HCT116 (cell line): ENCODE data around the gene SIRPB1. TPM values are rescaled to one million over a fixed set of nuclear protein-coding genes. Genes with fewer than 3 reads are reported as not detected.

ENCODE experiments used
- ATAC-seq: fragments of 200-7000 bp; cut with Tn5 transposase; 2 replicates; pipeline ENCODE4 v1.9.1; 2020; ENCODE audit warnings: mild to moderate bottlenecking, moderate library complexity
- BruUV-seq: library from RNA; stranded (reverse); fragments of 400-500 nt; replicated peaks from 2 replicates; lab custom pipeline; 2021; lab: Mats Ljungman, UMichigan
- CTCF ChIA-PET: fragments of 300-600 bp; sonication (Branson Sonifier 250); formaldehyde crosslinking; loops from one replicate; lab custom pipeline; 2021; ENCODE audit warnings: antibody characterized with exemption; lab: Charles Lee
- POLR2A ChIA-PET: fragments of 300-600, 350-600 bp; sonication (Branson Sonifier 250); formaldehyde crosslinking; loops from one replicate; lab custom pipeline; 2021; ENCODE audit warnings: antibody characterized with exemption; lab: Charles Lee
- RAD21 ChIA-PET, 2 experiments: fragments of 300-600 bp; sonication (Branson Sonifier 250); formaldehyde crosslinking; loops; one replicate each; lab custom pipeline; 2023; ENCODE audit warnings: low total read pairs in 2 of 2; ENCODE audit not compliant: uncharacterized antibody in 2 of 2, unreplicated experiment in 2 of 2, low non-redundant PET in 1 of 2; lab: Charles Lee
- DNase-seq: peaks from one replicate; pipeline ENCODE4 v3.0.0-alpha.2; 2010; ENCODE audit warnings: low read depth, low spot score
- H2AFZ ChIP-seq: fragments of 200-600 bp; shearing (Covaris generic), sonication (generic); 2 replicates; pipeline ENCODE4 v1.6.1; 2017; ENCODE audit warnings: low read depth, mixed run types, mixed read lengths, antibody characterized with exemption, low read length; ENCODE audit not compliant: poor library complexity, severe bottlenecking
- H3K27ac ChIP-seq: 2 replicates; pipeline ENCODE4 v1.5.1; 2012; ENCODE audit warnings: low read depth, low read length
- H3K27me3 ChIP-seq: fragments of 200-600 bp; sonication (generic); 2 replicates; pipeline ENCODE4 v1.6.1; 2016; ENCODE audit warnings: mixed run types, low read length, mixed read lengths; ENCODE audit not compliant: insufficient read depth
- H3K36me3 ChIP-seq, 2 experiments: fragments of 200-500 bp in 1 of 2; fragments of 200-600 bp in 1 of 2; sonication (Bioruptor generic) in 1 of 2; sonication (generic) in 1 of 2; 2 replicates each; pipeline versions ENCODE4 v1.5.1 to v1.6.1; 2014 to 2016; ENCODE audit warnings: low read length in 2 of 2, inconsistent platforms in 1 of 2, mixed read lengths in 1 of 2, mixed run types in 1 of 2; ENCODE audit not compliant: insufficient read depth in 2 of 2, control insufficient read depth in 1 of 2
- H3K4me1 ChIP-seq, 2 experiments: fragments of 200-600 bp in 1 of 2; sonication (generic) in 1 of 2; 2 replicates each; pipeline versions ENCODE4 v1.5.1 to v1.6.1; 2012 to 2017; ENCODE audit warnings: low read length in 2 of 2, inconsistent platforms in 1 of 2, mild to moderate bottlenecking in 1 of 2, mixed read lengths in 1 of 2, mixed run types in 1 of 2, moderate library complexity in 1 of 2; ENCODE audit not compliant: insufficient read depth in 2 of 2, control insufficient read depth in 1 of 2
- H3K4me2 ChIP-seq: fragments of 200-600 bp; sonication (generic); 2 replicates; pipeline ENCODE4 v1.6.1; 2017; ENCODE audit warnings: mixed run types, low read length, mixed read lengths
- H3K4me3 ChIP-seq, 2 experiments: fragments of 200-600 bp in 1 of 2; sonication (generic) in 1 of 2; replicated peaks in 1 of 2; 2 replicates each; pipeline ENCODE4 v1.5.1; 2011 to 2016; ENCODE audit warnings: low read length in 2 of 2, control low read depth in 1 of 2, low read depth in 1 of 2, mild to moderate bottlenecking in 1 of 2, mixed read lengths in 1 of 2, mixed run types in 1 of 2
- H3K79me2 ChIP-seq: fragments of 200-600 bp; sonication (generic); 2 replicates; pipeline ENCODE4 v1.6.1; 2017; ENCODE audit warnings: mild to moderate bottlenecking, mixed run types, low read length, moderate library complexity, mixed read lengths; ENCODE audit not compliant: insufficient read depth
- H3K9ac ChIP-seq: fragments of 200-600 bp; sonication (generic); 2 replicates; pipeline ENCODE4 v1.6.1; 2016; ENCODE audit warnings: low read length, mixed read lengths
- H3K9me2 ChIP-seq: fragments of 200-600 bp; sonication (generic), shearing (Covaris generic); 2 replicates; pipeline ENCODE4 v1.6.1; 2017; ENCODE audit warnings: mixed run types, mild to moderate bottlenecking, moderate library complexity; ENCODE audit not compliant: insufficient read depth
- H3K9me3 ChIP-seq, 2 experiments: fragments of 200-500 bp in 1 of 2; fragments of 200-600 bp in 1 of 2; sonication (Bioruptor generic) in 1 of 2; sonication (generic) in 1 of 2; 2 replicates each; pipeline ENCODE4 v1.6.1; 2014 to 2017; ENCODE audit warnings: low read length in 2 of 2, mixed read lengths in 2 of 2, inconsistent platforms in 1 of 2, low read depth in 1 of 2, mild to moderate bottlenecking in 1 of 2, mixed run types in 1 of 2, moderate library complexity in 1 of 2; ENCODE audit not compliant: control insufficient read depth in 1 of 2, insufficient read depth in 1 of 2
- H4K20me1 ChIP-seq: fragments of 200-600 bp; sonication (generic), shearing (Covaris generic); 2 replicates; pipeline ENCODE4 v1.6.1; 2017; ENCODE audit warnings: mixed run types, mild to moderate bottlenecking, moderate library complexity; ENCODE audit not compliant: insufficient read depth
- CBX3 ChIP-seq: IDR thresholded peaks from 2 replicates; pipeline ENCODE4 v1.6.1; 2012; ENCODE audit warnings: low read depth
- CTCF ChIP-seq, 3 experiments: fragments of 200-600 bp in 1 of 3; sonication (generic) in 1 of 3; IDR thresholded peaks in 2 of 3; conservative IDR thresholded peaks in 1 of 3; 2 replicates each; pipeline ENCODE4 v1.5.1; 2012 to 2017; ENCODE audit warnings: low read depth in 2 of 3, low read length in 2 of 3, antibody characterized with exemption in 1 of 3, borderline replicate concordance in 1 of 3, control low read depth in 1 of 3, mild to moderate bottlenecking in 1 of 3, mixed read lengths in 1 of 3, mixed run types in 1 of 3, moderate library complexity in 1 of 3; ENCODE audit not compliant: insufficient read depth in 1 of 3
- EGR1 ChIP-seq: IDR thresholded peaks from 2 replicates; pipeline ENCODE4 v1.6.1; 2012; ENCODE audit warnings: low read depth
- EZH2phosphoT487 ChIP-seq: fragments of 200-600 bp; IDR thresholded peaks from 2 replicates; pipeline ENCODE4 v1.6.1; 2018; ENCODE audit warnings: antibody characterized with exemption, borderline replicate concordance
- FOSL1 ChIP-seq: IDR thresholded peaks from 2 replicates; pipeline ENCODE4 v1.6.1; 2012; ENCODE audit warnings: low read depth
- JUND ChIP-seq: IDR thresholded peaks from 2 replicates; pipeline ENCODE4 v1.6.1; 2012
- MAX ChIP-seq: IDR thresholded peaks from 2 replicates; pipeline ENCODE4 v1.6.1; 2012
- POLR2A ChIP-seq: IDR thresholded peaks from 2 replicates; pipeline ENCODE4 v1.7.0; 2011; ENCODE audit warnings: borderline replicate concordance; ENCODE audit not compliant: insufficient read depth, insufficient read length; ENCODE audit errors: extremely low read depth
- POLR2AphosphoS5 ChIP-seq: IDR thresholded peaks from 2 replicates; pipeline ENCODE4 v1.6.1; 2011; ENCODE audit warnings: mild to moderate bottlenecking, low read depth, low read length, moderate library complexity
- RAD21 ChIP-seq: IDR thresholded peaks from 2 replicates; pipeline ENCODE4 v1.6.1; 2012; ENCODE audit warnings: low read depth, mild to moderate bottlenecking
- SIN3A ChIP-seq: IDR thresholded peaks from 2 replicates; pipeline ENCODE4 v1.6.1; 2012; ENCODE audit warnings: low read depth
- SRF ChIP-seq: IDR thresholded peaks from 2 replicates; pipeline ENCODE4 v1.6.1; 2012; ENCODE audit warnings: low read depth
- TCF7L2 ChIP-seq: IDR thresholded peaks from 2 replicates; pipeline ENCODE4 v1.7.0; 2011; ENCODE audit warnings: borderline replicate concordance, inconsistent platforms; ENCODE audit not compliant: insufficient read depth, insufficient read length; ENCODE audit errors: extremely low read depth
- YY1 ChIP-seq: IDR thresholded peaks from 2 replicates; pipeline ENCODE4 v1.6.1; 2011; ENCODE audit warnings: low read length, low read depth, moderate library complexity, mild to moderate bottlenecking; ENCODE audit not compliant: insufficient replicate concordance; ENCODE audit errors: extremely low read depth
- ZNF274 ChIP-seq: fragments of 200-500 bp; sonication (Bioruptor generic); IDR thresholded peaks from 2 replicates; pipeline ENCODE4 v1.6.1; 2014; ENCODE audit warnings: mild to moderate bottlenecking, low read depth, low read length, inconsistent platforms
- intact Hi-C: fragments of 100-400 bp; cut with micrococcal nuclease; formaldehyde crosslinking; loops from 2 replicates; pipeline ENCODE4 v1.10.0; 2022
- total RNA-seq: library from RNA; stranded (reverse); gene quantifications from one replicate; pipeline ENCODE4 v1.2.1, GENCODE V29; 2021; ENCODE audit not compliant: unreplicated experiment
- TF ChIP-seq, protein P1 (sequence below): IDR thresholded peaks from 2 replicates; pipeline ENCODE4 v1.6.1; 2012

The SIRPB1 gene
- total RNA-seq, 1 experiment from 2014 or later, result 1.9 TPM

DNA sequence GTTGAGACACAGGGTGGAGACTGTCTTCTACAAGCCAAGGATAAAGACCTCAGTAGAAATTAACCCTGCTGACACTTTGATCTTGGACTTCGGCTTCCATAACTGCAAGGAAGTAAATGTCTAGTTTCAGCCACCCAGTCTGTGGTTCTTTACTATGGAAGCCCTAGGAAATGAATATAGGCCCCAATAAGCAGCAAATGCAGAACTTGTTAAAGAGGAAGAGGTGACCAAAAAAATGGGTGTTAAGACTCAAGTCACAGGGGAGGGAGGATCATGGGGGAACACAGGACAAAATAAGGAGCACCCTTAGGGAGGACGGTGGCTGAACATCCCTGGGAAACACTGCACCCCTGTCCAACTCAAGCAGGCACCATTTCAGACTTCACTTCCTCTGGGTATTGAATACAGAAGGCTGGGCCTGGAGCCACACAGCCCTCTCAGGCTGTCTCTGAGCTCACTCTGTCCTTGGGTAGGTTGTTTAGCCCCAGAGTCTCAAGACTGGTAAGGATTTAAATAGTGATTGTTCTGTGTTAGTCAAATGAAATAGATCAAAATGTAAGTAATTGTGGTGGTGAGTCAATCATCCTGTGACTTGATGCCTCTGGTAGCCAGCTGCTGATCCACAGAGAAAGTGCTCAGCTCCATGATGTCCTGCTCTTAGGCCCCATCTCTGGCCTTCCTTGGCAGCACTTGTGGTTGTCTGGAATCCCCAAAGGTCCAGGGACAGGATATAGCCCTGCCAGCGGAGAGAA is 31.9 kb downstream of the SIRPB1 start:
- Histone ChIP-seq H3K9me3 (no peaks in the 10 kb centered on the region), H2AFZ (no peak overlapping the region), H3K27ac (no peak overlapping the region), H3K9me2 (no peaks in the 10 kb centered on the region), H3K4me1 (no peaks in the 10 kb centered on the region), H3K4me2 (no peak overlapping the region), H3K9ac (no peak overlapping the region), H3K79me2 (no peaks in the 10 kb centered on the region), H3K36me3 (no peaks in the 10 kb centered on the region), H4K20me1 (no peaks in the 10 kb centered on the region), H3K4me3 (no peak overlapping the region), H3K27me3 (no peaks in the 10 kb centered on the region)
- intact Hi-C loops, result no loop called here
- no peak for ATAC-seq
- ChIA-PET CTCF (no interaction called here), RAD21 (no interaction called here), POLR2A (no interaction called here)
- TF ChIP-seq EGR1, result no peak
- TF ChIP-seq POLR2AphosphoS5, result no peak
- TF ChIP-seq JUND, result no peak
- no peak for TF ChIP-seq YY1
- no peak for TF ChIP-seq RAD21
- DNase-seq, result no peak
- no TSS peak for BruUV-seq

DNA sequence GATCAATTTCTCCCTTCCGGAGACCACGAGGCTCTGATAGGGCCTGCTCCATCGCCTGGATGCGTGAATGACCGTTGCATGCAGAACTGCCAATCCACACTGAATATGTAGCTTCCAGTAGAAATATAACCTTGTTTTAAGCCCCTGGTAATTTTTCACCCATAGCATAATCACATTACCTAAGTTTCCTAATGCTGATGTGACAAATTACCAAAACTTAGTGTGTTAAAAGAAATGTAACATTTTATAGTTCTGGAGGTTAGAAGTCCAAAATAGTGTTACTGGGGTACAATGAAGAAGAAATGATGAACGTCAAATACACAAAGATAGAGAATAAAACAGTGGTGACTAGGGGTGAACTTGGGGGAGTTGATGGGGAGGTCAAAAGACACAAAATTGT is 40.3 kb downstream of the SIRPB1 start:
- Histone ChIP-seq H3K9me2 (no peaks in the 10 kb centered on the region), H3K27me3 (no peaks in the 10 kb centered on the region), H3K9ac (no peak overlapping the region), H2AFZ (no peak overlapping the region), H3K4me1 (no peaks in the 10 kb centered on the region), H3K79me2 (no peaks in the 10 kb centered on the region), H3K36me3 (no peaks in the 10 kb centered on the region), H4K20me1 (no peaks in the 10 kb centered on the region), H3K9me3 (no peaks in the 10 kb centered on the region), H3K4me3 (no peak overlapping the region), H3K4me2 (no peak overlapping the region), H3K27ac (no peak overlapping the region)
- POLR2A ChIA-PET, result no interaction called here
- RAD21 ChIA-PET, result no interaction called here
- DNase-seq, result no peak
- CTCF ChIA-PET, result no interaction called here
- TF ChIP-seq POLR2A (no peak), SRF (no peak), CBX3 (no peak), CTCF (IDR thresholded peaks at IDR 0.05 in 2 of 3, conservative IDR thresholded peaks at IDR 0.05 in 1 of 3; ENCODE audit: borderline replicate concordance in 1 of 3, insufficient read depth in 1 of 3, low read depth in 2 of 3, low read length in 2 of 3) (no peak), ZNF274 (no peak), EZH2phosphoT487 (no peak), MAX (no peak), TCF7L2 (no peak), SIN3A (no peak), RAD21 (no peak), POLR2AphosphoS5 (no peak), EGR1 (no peak), JUND (no peak), FOSL1 (no peak)
- TF ChIP-seq, protein P1, sequence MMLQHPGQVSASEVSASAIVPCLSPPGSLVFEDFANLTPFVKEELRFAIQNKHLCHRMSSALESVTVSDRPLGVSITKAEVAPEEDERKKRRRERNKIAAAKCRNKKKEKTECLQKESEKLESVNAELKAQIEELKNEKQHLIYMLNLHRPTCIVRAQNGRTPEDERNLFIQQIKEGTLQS, result no peak
- intact Hi-C loops, result loop anchor here (1.0 kb wide), 1 partner anchor 36 kb away; no protein-coding TSS in a partner anchor
- ATAC-seq, result no peak
- BruUV-seq, result no TSS peak
